ENCODE measurements around the gene PRSS36.
"Not testable (repeated sequence)": the region's sequence is repeated elsewhere in the genome, so short reads cannot be mapped to it uniquely, and the experiment has no call there.

PRSS36 gene

GRCh38 chr16:31149894-31150890 is at the start of gene PRSS36:
Gene PRSS36 (minus strand): TSS chr16:31150066. CDS start chr16:31150035, 31 bp downstream.
- no peak for DNase-seq

GRCh38 chr16:31199430-31200041 is 49.7 kb upstream of the PRSS36 start:
- no peak for DNase-seq

GRCh38 chr16:31198207-31198882 is 48.5 kb upstream of the PRSS36 start:
- no peak for DNase-seq

GRCh38 chr16:31196324-31197088 is 46.6 kb upstream of the PRSS36 start:
- DNase-seq = no peak

- DNase-seq = not testable (repeated sequence)
Measured at GRCh38 chr16:31195861-31196260, 46.0 kb upstream of the PRSS36 start.

- no peak for DNase-seq
Measured at GRCh38 chr16:31194898-31195297, 45.0 kb upstream of the PRSS36 start.

GRCh38 chr16:31193874-31194273 is 44.0 kb upstream of the PRSS36 start:
- DNase-seq = no peak

- DNase-seq = no peak
Measured at GRCh38 chr16:31192856-31193642, 43.2 kb upstream of the PRSS36 start.

GRCh38 chr16:31191697-31192428 is 42.0 kb upstream of the PRSS36 start:
- no peak for DNase-seq

- DNase-seq = no peak
Measured at GRCh38 chr16:31190818-31191444, 41.1 kb upstream of the PRSS36 start.

- no peak for DNase-seq
Measured at GRCh38 chr16:31190061-31190460, 40.2 kb upstream of the PRSS36 start.

- DNase-seq = no peak
Measured at GRCh38 chr16:31189412-31189778, 39.5 kb upstream of the PRSS36 start.

GRCh38 chr16:31188450-31189411 is 38.9 kb upstream of the PRSS36 start:
- no peak for DNase-seq

GRCh38 chr16:31187808-31188189 is 37.9 kb upstream of the PRSS36 start:
- DNase-seq = no peak

GRCh38 chr16:31186930-31187807 is 37.3 kb upstream of the PRSS36 start:
- DNase-seq = no peak

- DNase-seq = no peak
Measured at GRCh38 chr16:31186176-31186575, 36.3 kb upstream of the PRSS36 start.

- DNase-seq = no peak
Measured at GRCh38 chr16:31185339-31185738, 35.5 kb upstream of the PRSS36 start.

- no peak for DNase-seq
Measured at GRCh38 chr16:31184888-31185287, 35.0 kb upstream of the PRSS36 start.
